K562 (cell line): ENCODE results near the gene MIB2. TPM values are rescaled to one million over a fixed set of nuclear protein-coding genes. Genes with fewer than 3 reads are reported as not detected.

Experiments used
- HNRNPL ChIP-seq: fragments of 200-400 bp; formaldehyde crosslinking; IDR thresholded peaks from 2 replicates; pipeline ENCODE4 v1.6.1; 2017; ENCODE audit warnings: low read depth, mild to moderate bottlenecking, low read length
- MEF2D ChIP-seq: conservative IDR thresholded peaks from 2 replicates; pipeline ENCODE4 v1.6.1; 2016; ENCODE audit warnings: low read depth, missing genetic modification characterization, missing compliant biosample characterization
- MXD1 ChIP-seq: fragments of 250-450 bp; sonication (Bioruptor Pico); IDR thresholded peaks from 2 replicates; pipeline ENCODE4 v1.8.0; 2021; ENCODE audit warnings: borderline replicate concordance, mild to moderate bottlenecking, moderate library complexity; ENCODE audit not compliant: poor library complexity, severe bottlenecking
- NCOA6 ChIP-seq: fragments of 450-650 bp; IDR thresholded peaks from 2 replicates; pipeline ENCODE4 v1.6.1; 2017; ENCODE audit warnings: mild to moderate bottlenecking
- NELFE ChIP-seq: IDR thresholded peaks from 2 replicates; pipeline ENCODE4 v1.6.1; 2011; ENCODE audit warnings: mild to moderate bottlenecking; ENCODE audit not compliant: insufficient read depth, insufficient read length
- RERE ChIP-seq: sonication (generic); formaldehyde crosslinking; IDR thresholded peaks from 2 replicates; pipeline ENCODE4 v1.8.0; 2023; ENCODE audit warnings: missing genetic modification reagents, mild to moderate bottlenecking, borderline replicate concordance
- SPI1 ChIP-seq: IDR thresholded peaks from 2 replicates; pipeline ENCODE4 v1.6.1; 2011; ENCODE audit warnings: low read depth, low read length, control low read depth, borderline replicate concordance
- YY1 ChIP-seq, 3 experiments: IDR thresholded peaks; 2 replicates each; pipeline ENCODE4 v1.6.1; 2011; ENCODE audit warnings: low read length in 2 of 3, mild to moderate bottlenecking in 2 of 3, moderate library complexity in 2 of 3, borderline replicate concordance in 1 of 3, control low read depth in 1 of 3, low read depth in 1 of 3; ENCODE audit not compliant: insufficient read depth in 3 of 3, insufficient replicate concordance in 2 of 3, control insufficient read depth in 1 of 3, insufficient read length in 1 of 3; ENCODE audit errors: extremely low read depth in 1 of 3
- ZFP1 ChIP-seq: fragments of 450-650 bp; formaldehyde crosslinking; IDR thresholded peaks from 2 replicates; pipeline ENCODE4 v1.4.0; 2020; ENCODE audit warnings: mild to moderate bottlenecking, mixed read lengths
- ZNF408 ChIP-seq: fragments of 250-450 bp; sonication (Bioruptor Pico); IDR thresholded peaks from 2 replicates; pipeline ENCODE4 v1.4.0; 2020; ENCODE audit warnings: low read depth, mild to moderate bottlenecking, moderate library complexity
- ZNF609 ChIP-seq: sonication (generic); formaldehyde crosslinking; IDR thresholded peaks from 2 replicates; pipeline ENCODE4 v1.8.1; 2023; ENCODE audit warnings: missing genetic modification reagents, mild to moderate bottlenecking, borderline replicate concordance
- ZNF79 ChIP-seq: fragments of 250-450 bp; sonication (Bioruptor Pico); IDR thresholded peaks from 2 replicates; pipeline ENCODE4 v1.4.0; 2020; ENCODE audit warnings: low read depth, mild to moderate bottlenecking, moderate library complexity
- polyA plus RNA-seq, 8 experiments: library from polyadenylated mRNA; depleted of rRNA in 4 of 8; stranded (reverse) in 5 of 8; unstranded in 3 of 8; fragments of >200 nt; fragmentation: Nextera tagmentation in 2 of 8; fragmentation: Illumina TruSeq in 1 of 8; extraction: Ambion mirVana in 2 of 8; extraction: Trizol in 1 of 8; gene quantifications; 2 replicates each; pipeline versions ENCODE4 v1.2.1 to v1.2.3, GENCODE V29; 2011 to 2014; ENCODE audit warnings: inconsistent platforms in 1 of 8, missing spikeins in 1 of 8
- total RNA-seq, 7 experiments: library from RNA; depleted of rRNA in 6 of 7; stranded (reverse); fragments of >200 nt in 6 of 7; fragmentation: Illumina TruSeq in 2 of 7; extraction: Trizol in 2 of 7; gene quantifications; 2 replicates each; pipeline versions ENCODE4 v1.2.1 to v1.2.3, GENCODE V29; 2011 to 2021; ENCODE audit warnings: low replicate concordance in 1 of 7

MIB2 gene
- total and polyA plus RNA-seq, 9 of the 15 experiments (the other 6 are each of a cell fraction or from before 2014, with no cell fraction given): 0.04 to 17.0 (median 4.9) TPM; not detected in 1

GRCh38 chr1:1616045-1616790, 918 bp downstream of the MIB2 start (continued):
- TF ChIP-seq RERE (no peak), NELFE (no peak), SPI1 (no peak), ZNF79 (CRISPR knock-in tag) (no peak), YY1 (IDR thresholded peaks at IDR 0.05; ENCODE audit: borderline replicate concordance in 1 of 3, control insufficient read depth in 1 of 3, extremely low read depth in 1 of 3, insufficient read depth in 3 of 3, insufficient read length in 1 of 3, insufficient replicate concordance in 2 of 3, low read depth in 1 of 3, low read length in 2 of 3) (no peak), MEF2D (tag) (no peak), ZNF408 (CRISPR knock-in tag) (no peak), ZNF609 (CRISPR knock-in tag) (peak; percentile 47; the same call in 1 of the 2 replicates), ZFP1 (CRISPR knock-in tag) (no peak), NCOA6 (no peak), HNRNPL (peak; percentile 72), MXD1 (CRISPR knock-in tag) (no peak)
